OCI-M2 (cell line): ENCODE data around the gene NLGN3.

Experiments used
- DNase-seq: peaks from one replicate; lab custom pipeline; 2025; ENCODE audit not compliant: unreplicated experiment; lab: John Stamatoyannopoulos, UW

Gene NLGN3

GRCh38 chrX:71144651-71145050 is at the start of gene NLGN3:
Gene NLGN3, plus strand, starts transcription at chrX:71144841. Its CDS starts 2,909 bp downstream, at chrX:71147750.
- no peak for DNase-seq

DNA sequence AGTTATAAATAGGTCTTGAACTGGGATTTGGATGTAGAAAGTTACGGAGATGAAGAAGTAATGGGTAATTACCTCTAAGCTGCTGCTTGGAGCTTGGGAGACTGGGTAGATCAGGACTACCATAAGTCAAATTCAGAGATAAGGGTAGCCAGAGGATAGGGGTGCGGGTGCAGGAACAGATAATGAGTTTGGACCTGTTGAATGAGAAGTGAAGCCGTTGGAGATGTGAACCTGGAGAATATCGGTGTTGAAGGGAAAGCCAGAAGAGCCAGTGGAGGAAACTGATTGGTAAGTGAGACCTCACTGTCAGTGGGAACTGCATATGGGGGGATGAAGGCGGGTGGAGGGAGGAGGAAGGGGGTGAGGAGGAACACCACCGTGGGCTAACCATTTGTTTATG is 49.6 kb upstream of the NLGN3 start:
- DNase-seq = no peak

DNA sequence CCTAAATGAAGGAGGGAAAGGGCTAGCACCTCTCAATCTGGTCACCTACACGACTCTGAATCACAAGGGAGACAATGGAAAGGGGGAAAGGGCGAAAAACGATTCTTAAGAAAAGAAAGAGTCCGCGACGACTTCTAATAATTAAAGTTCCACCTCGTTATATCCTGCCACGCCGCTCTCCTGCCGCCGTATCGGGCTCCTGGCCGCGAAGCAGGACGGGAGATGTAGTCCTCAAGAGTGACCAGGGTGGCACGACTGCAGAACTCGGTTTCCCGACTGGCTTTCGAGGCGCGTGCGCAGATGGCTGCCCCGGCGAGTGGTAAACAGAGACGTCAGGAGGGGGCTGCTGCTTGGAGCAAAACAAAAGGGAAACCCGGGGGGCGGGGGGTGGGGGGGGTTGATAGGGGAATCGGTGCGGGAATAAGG is 49.1 kb upstream of the NLGN3 start, which contains the start of gene FOXO4:
TSS of gene FOXO4 (plus strand) at position 297 of the 426 bp plus-strand sequence. CDS start 678 bp downstream, outside the sequence.
- DNase-seq = no peak

DNA sequence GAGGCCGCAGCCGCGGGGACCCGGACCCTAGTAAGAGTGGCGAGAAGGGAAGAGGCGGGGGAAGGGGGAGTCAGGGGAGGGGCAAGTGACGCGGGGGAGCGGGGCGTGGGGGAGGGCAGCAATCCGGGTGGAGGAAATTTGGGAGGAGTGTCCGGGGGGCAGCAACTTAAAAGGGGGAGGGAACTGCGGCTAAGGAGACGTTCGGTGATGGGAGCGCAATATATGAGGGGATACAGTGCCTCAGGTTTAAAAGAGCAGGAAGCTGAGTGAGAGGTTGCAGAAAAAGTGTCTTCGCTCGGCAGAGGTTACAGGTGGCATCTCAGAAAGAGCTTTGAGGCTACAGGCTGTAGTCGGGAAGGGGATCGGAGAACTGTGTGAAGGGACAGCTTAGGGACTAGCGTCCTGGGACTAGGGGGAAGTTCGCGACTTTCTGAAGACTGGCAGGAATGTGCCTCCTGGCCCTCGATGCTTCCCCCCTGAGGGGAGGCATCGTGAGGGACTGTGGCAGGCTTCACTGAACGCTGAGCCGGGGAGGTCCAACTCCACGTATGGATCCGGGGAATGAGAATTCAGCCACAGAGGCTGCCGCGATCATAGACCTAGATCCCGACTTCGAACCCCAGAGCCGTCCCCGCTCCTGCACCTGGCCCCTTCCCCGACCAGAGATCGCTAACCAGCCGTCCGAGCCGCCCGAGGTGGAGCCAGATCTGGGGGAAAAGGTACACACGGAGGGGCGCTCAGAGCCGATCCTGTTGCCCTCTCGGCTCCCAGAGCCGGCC is 48.5 kb upstream of the NLGN3 start:
- DNase-seq = no peak

GRCh38 chrX:71096760-71097032 is 47.9 kb upstream of the NLGN3 start:
- DNase-seq = no peak

DNA sequence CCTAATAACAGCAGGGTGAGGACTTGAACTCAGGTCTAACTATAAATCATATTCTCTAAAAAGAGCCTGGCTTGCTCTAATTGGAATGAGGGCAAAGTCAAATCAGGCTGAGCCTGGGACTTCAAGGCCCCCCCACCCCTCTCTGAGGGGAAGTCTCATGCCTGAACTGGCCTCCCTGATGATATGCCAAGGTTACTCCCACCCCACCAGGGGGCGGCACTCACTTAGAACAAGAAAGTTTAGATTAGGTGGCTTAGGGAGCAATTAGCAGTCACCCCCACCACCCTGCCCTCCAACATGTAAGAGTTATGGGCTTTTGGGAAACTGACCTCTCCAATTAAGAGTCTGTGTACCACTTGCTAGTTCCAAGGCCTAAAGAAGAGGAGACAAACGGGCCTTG is 46.3 kb upstream of the NLGN3 start:
- no peak for DNase-seq

DNA sequence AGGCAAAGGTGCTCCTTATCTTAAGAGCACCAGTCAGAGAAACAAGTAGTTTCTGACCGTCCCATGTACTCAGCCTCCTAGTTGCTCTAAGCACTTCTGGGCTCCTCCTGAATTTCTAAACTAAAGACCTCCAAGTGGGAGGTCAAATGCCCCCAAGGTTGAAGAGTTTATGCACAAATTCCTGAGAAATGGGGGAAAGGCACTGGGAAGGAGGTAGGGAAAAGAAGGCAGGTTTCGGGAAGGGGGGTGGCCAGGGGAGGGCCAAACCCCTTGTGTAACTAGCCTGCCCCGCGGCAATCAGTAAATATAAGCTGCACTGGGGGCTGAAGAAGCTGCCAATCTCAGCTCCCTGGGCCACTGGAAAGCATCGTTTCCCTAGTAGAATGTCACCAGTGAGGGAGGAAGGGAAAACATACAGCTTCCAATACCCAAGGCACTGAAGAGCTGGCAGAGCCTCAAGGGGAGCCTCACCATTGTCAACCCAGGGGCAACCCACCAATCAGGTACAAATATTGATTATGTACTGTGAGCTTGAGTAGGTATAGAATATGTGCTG is 45.6 kb upstream of the NLGN3 start:
- no peak for DNase-seq

DNA sequence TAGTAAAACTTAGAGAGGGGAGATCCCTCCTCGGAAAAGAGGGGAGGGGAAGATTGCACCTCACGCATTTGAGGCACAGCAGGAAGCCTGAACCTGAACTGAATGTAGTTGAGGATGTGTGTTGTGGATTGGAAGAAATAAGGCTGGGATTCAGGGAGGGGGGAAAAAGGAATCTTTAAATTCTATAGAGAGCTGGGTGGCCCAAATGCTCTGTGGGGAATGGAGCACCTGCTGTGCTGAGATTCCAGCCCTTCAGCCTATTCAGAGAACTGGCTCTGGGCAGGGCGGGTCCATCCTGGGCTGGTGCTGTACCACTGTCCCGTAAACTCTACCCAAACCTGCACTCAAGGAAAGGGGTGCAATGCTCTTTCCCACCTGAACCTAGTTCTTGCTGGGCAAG is 44.9 kb upstream of the NLGN3 start:
- no peak for DNase-seq

- no peak for DNase-seq
These were observed 43.8 kb upstream of the NLGN3 start for GRCh38 chrX:71100581-71101505.

- no peak for DNase-seq
These were observed 42.3 kb upstream of the NLGN3 start for GRCh38 chrX:71102292-71102691.

GRCh38 chrX:71103110-71103983 is 41.3 kb upstream of the NLGN3 start:
- peak; percentile 59 for DNase-seq

- no peak for DNase-seq
These were observed 39.0 kb upstream of the NLGN3 start for GRCh38 chrX:71105628-71106027.

GRCh38 chrX:71106427-71106826 is 38.2 kb upstream of the NLGN3 start, which contains the start of gene CXorf65:
Gene CXorf65, minus strand, starts transcription at chrX:71106740. Its CDS starts 184 bp downstream, at chrX:71106556.
- no peak for DNase-seq

DNA sequence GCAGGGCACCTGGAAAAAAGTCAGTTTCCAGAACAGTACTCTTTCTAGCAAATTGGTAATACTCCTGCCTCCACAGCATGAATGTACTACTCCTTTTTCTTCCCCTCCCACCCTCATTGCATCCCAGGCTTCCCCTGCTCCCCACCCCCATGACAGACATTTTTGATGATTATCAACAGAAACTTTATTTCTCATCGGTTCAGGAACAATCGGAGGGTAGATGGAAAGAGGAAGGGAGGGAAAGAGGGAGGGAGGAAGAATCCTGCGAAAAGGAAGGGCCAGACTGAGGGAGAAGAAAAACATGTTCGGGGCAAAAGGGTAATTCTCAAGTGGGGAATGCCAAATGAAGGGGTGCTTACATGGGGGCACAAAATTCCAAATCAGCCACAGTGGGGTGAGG is 37.4 kb upstream of the NLGN3 start:
- no peak for DNase-seq

DNA sequence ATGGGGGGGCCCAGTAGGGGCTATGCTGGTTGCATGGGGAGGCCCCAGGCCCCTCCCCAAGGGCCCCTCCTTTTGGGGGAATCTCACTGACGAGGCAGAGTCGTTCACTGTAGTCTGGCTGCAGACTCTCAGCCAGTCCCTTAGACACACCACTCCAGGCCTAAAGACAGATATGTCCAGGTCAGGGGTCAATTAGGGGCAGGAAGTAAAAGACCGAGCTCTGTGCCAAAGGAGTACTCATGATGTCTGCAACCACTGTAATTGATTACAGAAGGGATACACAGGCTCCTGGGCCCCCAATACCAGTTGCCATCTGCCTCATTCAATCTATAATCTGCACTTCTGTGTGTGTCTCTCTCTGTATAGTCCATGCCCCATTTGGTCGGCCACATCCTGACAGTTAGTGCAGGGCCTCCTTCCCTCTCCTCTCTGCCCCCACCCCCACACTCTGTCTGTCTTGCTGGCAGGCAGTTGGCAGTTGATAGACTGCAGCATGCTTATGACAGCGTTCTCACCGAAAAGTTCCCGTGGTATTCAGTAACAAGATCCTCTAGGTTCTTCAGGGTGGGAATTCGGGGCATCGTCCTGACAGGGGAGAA is 36.8 kb upstream of the NLGN3 start:
- DNase-seq = no peak

DNA sequence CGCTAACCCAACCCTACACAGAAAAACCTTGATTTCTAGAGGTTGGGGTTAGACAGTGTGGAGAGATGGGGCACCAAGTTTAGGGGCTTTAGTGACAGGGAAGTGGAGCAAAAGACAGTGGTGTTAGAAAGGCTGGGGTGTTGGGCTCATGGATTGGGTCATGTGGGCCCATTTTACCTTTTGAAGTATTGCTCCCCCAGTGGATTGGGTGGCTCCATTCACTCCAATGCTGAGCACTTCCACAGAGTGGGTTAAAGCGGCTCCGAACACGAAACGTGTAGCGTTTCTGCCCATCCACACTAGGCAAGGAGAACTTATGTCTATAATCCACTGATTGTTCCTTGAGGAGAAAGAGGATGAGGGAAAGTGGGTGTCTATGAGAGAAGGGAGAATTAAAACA is 35.6 kb upstream of the NLGN3 start:
- DNase-seq = no peak

DNA sequence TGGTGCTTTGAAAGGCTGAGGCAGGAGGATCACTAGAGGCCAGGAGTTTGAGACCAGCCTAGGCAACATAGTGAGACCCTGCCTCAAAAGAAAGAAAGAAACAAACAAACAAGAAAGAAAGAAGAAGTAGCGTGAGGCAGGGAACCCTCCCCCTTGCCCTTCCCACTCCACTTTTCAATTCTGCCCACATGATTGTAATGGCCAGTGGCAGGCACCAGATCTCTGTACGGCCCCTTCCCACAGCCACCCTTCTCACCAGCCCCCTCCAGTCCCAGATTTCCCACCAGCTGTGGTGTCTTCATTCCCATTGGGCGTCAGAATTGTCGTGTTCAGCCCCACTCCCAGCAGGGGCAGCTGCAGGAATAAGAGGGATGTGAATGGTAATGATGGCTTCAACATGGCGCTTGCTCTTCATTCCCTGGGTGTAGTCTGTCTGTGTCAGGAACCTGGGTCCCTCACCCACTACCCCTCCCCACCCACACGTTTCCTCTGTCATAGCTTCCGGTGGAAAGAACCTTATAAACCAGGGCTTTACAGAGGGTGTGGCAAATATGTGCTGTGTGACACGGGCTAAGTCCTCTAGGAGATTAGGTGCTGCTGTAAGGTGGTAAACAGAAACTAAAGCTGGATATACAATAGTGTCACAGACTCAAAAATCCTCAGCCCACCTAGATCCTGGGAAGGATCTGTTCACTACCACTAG is 33.3 kb upstream of the NLGN3 start, which contains the start of gene IL2RG:
TSS of gene IL2RG (minus strand) at position 437 of the 703 bp plus-strand sequence. CDS start at position 399, 38 bp downstream.
- DNase-seq = no peak

DNA sequence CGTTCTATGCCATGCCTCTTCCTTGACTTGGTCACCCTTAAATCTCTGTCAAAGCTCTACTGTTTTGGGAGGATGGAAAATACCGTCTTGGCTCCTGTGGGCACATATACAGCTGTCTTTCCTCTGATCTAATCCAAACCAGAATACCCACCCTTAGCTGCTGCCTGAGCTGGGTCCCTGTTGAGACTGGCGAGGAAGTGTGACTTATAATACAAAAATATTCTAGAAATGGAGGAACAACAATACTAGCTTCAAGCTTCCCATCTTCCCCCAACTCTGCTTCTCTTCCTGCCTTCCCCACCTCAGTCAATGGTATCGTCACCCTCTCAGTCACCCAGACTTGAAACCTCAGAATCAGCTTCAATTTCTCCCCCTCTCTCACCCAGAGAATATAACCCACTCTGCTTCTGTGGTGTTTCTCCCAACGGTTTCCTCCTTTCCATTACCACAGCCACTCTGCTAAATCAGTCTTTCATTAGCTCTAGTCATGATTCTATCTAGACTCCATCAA is 32.7 kb upstream of the NLGN3 start:
- DNase-seq = no peak

- no peak for DNase-seq
These were observed 27.3 kb upstream of the NLGN3 start for GRCh38 chrX:71117358-71117757.
